Esophagus squamous epithelium (tissue), 4 donors: ENCODE data around the gene MLLT3.

Source experiments
- POLR2A ChIP-seq, 4 donors: fragments of 450-650 bp; IDR thresholded peaks; one replicate each; pipeline ENCODE4 v1.6.1; 2017; ENCODE audit warnings: antibody characterized with exemption in 4 of 4, mild to moderate bottlenecking in 4 of 4, moderate library complexity in 3 of 4
- TF ChIP-seq, protein P1 (sequence below), 6 experiments: fragments of 450-650 bp in 4 of 6; fragments of 200-600 bp in 2 of 6; sonication (generic) in 2 of 6; IDR thresholded peaks; one replicate each; pipeline ENCODE4 v1.5.1; 2016 to 2019; ENCODE audit warnings: antibody characterized with exemption in 6 of 6, mild to moderate bottlenecking in 4 of 6, moderate library complexity in 4 of 6

DNA sequence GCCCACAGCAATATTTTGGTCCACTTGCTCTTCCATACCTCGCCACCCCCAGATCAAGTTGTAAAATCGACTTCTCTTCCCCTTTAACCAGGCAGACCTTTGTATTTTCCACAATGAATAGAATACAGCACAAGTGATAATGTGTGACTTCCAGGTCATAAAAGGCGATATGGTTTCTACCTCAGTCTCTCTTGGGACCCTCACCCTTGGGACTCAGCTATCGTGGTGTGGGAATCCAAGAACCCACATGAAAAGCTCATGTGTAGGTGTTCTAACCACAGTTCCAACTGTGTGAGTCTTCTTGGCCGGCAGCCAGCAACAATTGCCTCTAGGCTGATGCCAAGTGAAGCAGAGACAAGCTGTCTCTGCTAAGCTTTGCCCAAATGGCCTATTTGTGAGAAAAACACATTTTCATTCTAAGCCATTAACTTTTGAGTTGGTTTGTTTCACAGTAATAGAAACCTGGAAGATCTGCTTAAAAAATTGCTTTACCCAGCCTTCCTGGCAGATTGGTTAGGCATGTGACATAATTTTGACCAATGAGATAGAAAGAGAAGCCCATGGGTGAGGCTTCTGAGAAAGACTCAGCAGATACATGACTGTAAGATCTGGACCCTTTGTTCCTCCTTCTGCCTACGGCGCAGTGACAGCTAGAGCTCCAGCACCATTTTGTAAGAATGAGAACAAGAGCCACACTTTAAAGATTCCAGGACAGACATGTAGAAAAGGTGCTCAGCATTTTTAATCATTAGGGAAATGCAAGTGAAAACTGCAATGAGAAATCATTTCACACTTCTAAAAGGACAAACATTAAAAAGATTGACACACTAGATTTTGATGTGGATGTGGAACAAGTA is 18.3 kb upstream of the MLLT3 start:
- TF ChIP-seq, protein P1, sequence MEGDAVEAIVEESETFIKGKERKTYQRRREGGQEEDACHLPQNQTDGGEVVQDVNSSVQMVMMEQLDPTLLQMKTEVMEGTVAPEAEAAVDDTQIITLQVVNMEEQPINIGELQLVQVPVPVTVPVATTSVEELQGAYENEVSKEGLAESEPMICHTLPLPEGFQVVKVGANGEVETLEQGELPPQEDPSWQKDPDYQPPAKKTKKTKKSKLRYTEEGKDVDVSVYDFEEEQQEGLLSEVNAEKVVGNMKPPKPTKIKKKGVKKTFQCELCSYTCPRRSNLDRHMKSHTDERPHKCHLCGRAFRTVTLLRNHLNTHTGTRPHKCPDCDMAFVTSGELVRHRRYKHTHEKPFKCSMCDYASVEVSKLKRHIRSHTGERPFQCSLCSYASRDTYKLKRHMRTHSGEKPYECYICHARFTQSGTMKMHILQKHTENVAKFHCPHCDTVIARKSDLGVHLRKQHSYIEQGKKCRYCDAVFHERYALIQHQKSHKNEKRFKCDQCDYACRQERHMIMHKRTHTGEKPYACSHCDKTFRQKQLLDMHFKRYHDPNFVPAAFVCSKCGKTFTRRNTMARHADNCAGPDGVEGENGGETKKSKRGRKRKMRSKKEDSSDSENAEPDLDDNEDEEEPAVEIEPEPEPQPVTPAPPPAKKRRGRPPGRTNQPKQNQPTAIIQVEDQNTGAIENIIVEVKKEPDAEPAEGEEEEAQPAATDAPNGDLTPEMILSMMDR (IDR thresholded peaks at IDR 0.05): no peak
- no peak for TF ChIP-seq POLR2A (IDR thresholded peaks at IDR 0.05)
